GM12878 (cell line): ENCODE results near the gene NMRK1. TPM values are rescaled to one million over a fixed set of nuclear protein-coding genes. Genes with fewer than 3 reads are reported as not detected.

ENCODE experiments used
- EP300 ChIP-seq, 2 experiments: fragments of 150-350 bp in 1 of 2; IDR thresholded peaks; 2 replicates each; pipeline ENCODE4 v1.6.1; 2011 to 2012; ENCODE audit warnings: low read depth in 2 of 2, low read length in 2 of 2, borderline replicate concordance in 1 of 2, improper control_type of control experiment in 1 of 2, inconsistent platforms in 1 of 2; ENCODE audit not compliant: control insufficient read depth in 1 of 2
- FOXM1 ChIP-seq: IDR thresholded peaks from 2 replicates; pipeline ENCODE4 v1.6.1; 2012; ENCODE audit warnings: low read depth, mild to moderate bottlenecking, inconsistent platforms, low read length, moderate library complexity
- IRF4 ChIP-seq: IDR thresholded peaks from 2 replicates; pipeline ENCODE4 v1.6.1; 2011; ENCODE audit warnings: low read depth, low read length
- NR2C2 ChIP-seq: IDR thresholded peaks from 2 replicates; pipeline ENCODE4 v1.6.1; 2011; ENCODE audit warnings: borderline replicate concordance, low read depth; ENCODE audit not compliant: control insufficient read depth, insufficient read length
- RELA ChIP-seq: fragments of 450-650 bp; IDR thresholded peaks from 2 replicates; pipeline ENCODE4 v1.8.0; 2014; ENCODE audit warnings: borderline replicate concordance; ENCODE audit not compliant: partially characterized antibody
- SRF ChIP-seq, 2 experiments: IDR thresholded peaks; 2 replicates each; pipeline ENCODE4 v1.6.1; 2011; ENCODE audit warnings: low read depth in 2 of 2, low read length in 2 of 2, mild to moderate bottlenecking in 1 of 2, moderate library complexity in 1 of 2
- TCF12 ChIP-seq: IDR thresholded peaks from 2 replicates; pipeline ENCODE4 v1.6.1; 2011; ENCODE audit warnings: low read depth, mild to moderate bottlenecking, low read length
- polyA plus RNA-seq, 11 experiments: library from polyadenylated mRNA; depleted of rRNA in 4 of 11; unstranded in 6 of 11; stranded (reverse) in 5 of 11; fragments of >200 nt; fragmentation: Nextera tagmentation in 4 of 11; fragmentation: Illumina TruSeq in 1 of 11; extraction: Ambion mirVana in 4 of 11; extraction: Trizol in 1 of 11; gene quantifications; 1 replicate in 1 of 11; 2 replicates in 10 of 11; pipeline versions ENCODE4 v1.2.1 to v1.2.3, GENCODE V29; 2011 to 2016; ENCODE audit warnings: inconsistent platforms in 2 of 11, missing spikeins in 2 of 11, low read depth in 1 of 11
- total RNA-seq, 4 experiments: library from RNA; depleted of rRNA in 3 of 4; stranded (reverse); fragments of >200 nt in 3 of 4; fragmentation: Illumina TruSeq in 1 of 4; extraction: Trizol in 1 of 4; gene quantifications; 2 replicates each; pipeline versions ENCODE4 v1.2.1 to v1.2.3, GENCODE V29; 2013 to 2021
- TF ChIP-seq, protein P1 (sequence below): fragments of 450-650 bp; IDR thresholded peaks from 2 replicates; pipeline ENCODE4 v1.6.1; 2017; ENCODE audit warnings: mild to moderate bottlenecking, moderate library complexity
- TF ChIP-seq, protein P2 (sequence below): fragments of 450-650 bp; IDR thresholded peaks from 2 replicates; pipeline ENCODE4 v1.6.1; 2017; ENCODE audit warnings: borderline replicate concordance

Gene NMRK1
- total and polyA plus RNA-seq, 10 of the 15 experiments (the other 5 are each of a cell fraction or from before 2014, with no cell fraction given), result 8.4 to 17.2 (median 12.1) TPM

DNA sequence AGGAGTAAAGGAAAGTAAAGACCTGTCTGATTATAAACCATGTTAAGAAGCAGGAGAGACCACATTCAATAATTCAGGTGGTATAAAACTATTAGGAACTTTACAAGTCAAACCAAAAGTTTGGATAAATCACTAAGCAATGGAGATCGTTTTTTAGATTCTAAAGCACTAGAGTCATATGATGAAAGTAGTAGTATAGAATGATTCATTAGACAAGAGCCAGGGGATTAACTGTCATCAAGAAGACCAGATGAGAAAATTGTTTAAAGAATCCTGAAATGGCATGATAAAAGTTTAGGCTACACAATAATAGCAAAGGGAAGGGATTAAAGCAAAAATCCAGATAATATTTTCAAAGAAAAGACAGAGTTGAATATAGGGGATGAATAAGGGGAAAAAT is 46.9 kb downstream of the NMRK1 start (continued):
- TF ChIP-seq, protein P1, sequence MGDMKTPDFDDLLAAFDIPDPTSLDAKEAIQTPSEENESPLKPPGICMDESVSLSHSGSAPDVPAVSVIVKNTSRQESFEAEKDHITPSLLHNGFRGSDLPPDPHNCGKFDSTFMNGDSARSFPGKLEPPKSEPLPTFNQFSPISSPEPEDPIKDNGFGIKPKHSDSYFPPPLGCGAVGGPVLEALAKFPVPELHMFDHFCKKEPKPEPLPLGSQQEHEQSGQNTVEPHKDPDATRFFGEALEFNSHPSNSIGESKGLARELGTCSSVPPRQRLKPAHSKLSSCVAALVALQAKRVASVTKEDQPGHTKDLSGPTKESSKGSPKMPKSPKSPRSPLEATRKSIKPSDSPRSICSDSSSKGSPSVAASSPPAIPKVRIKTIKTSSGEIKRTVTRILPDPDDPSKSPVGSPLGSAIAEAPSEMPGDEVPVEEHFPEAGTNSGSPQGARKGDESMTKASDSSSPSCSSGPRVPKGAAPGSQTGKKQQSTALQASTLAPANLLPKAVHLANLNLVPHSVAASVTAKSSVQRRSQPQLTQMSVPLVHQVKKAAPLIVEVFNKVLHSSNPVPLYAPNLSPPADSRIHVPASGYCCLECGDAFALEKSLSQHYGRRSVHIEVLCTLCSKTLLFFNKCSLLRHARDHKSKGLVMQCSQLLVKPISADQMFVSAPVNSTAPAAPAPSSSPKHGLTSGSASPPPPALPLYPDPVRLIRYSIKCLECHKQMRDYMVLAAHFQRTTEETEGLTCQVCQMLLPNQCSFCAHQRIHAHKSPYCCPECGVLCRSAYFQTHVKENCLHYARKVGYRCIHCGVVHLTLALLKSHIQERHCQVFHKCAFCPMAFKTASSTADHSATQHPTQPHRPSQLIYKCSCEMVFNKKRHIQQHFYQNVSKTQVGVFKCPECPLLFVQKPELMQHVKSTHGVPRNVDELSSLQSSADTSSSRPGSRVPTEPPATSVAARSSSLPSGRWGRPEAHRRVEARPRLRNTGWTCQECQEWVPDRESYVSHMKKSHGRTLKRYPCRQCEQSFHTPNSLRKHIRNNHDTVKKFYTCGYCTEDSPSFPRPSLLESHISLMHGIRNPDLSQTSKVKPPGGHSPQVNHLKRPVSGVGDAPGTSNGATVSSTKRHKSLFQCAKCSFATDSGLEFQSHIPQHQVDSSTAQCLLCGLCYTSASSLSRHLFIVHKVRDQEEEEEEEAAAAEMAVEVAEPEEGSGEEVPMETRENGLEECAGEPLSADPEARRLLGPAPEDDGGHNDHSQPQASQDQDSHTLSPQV, result no peak
- TF ChIP-seq SRF (IDR thresholded peaks at IDR 0.05; ENCODE audit: low read depth in 2 of 2, low read length in 2 of 2), result no peak
- TF ChIP-seq IRF4, result no peak
- TF ChIP-seq RELA, result no peak
- no peak for TF ChIP-seq EP300 (IDR thresholded peaks at IDR 0.05; ENCODE audit: borderline replicate concordance in 1 of 2, control insufficient read depth in 1 of 2, low read depth in 2 of 2, low read length in 2 of 2)
- no peak for TF ChIP-seq FOXM1
- TF ChIP-seq NR2C2, result no peak
- TF ChIP-seq, protein P2, sequence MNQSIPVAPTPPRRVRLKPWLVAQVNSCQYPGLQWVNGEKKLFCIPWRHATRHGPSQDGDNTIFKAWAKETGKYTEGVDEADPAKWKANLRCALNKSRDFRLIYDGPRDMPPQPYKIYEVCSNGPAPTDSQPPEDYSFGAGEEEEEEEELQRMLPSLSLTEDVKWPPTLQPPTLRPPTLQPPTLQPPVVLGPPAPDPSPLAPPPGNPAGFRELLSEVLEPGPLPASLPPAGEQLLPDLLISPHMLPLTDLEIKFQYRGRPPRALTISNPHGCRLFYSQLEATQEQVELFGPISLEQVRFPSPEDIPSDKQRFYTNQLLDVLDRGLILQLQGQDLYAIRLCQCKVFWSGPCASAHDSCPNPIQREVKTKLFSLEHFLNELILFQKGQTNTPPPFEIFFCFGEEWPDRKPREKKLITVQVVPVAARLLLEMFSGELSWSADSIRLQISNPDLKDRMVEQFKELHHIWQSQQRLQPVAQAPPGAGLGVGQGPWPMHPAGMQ, result no peak
- TF ChIP-seq TCF12, result no peak
- TF ChIP-seq, all 136 proteins: peak for 0
